NCI-H1417 (cell line): ENCODE data around the gene MELK.

Experiments
- DNase-seq, 3 experiments: peaks; one replicate each; lab custom pipeline; 2025; lab: John Stamatoyannopoulos, UW

MELK gene

GRCh38 chr9:36676091-36676490 lies 103.4 kb downstream of the MELK start:
- DNase-seq = no peak

- no peak for DNase-seq
Observed at GRCh38 chr9:36676778-36677485, 104.2 kb downstream of the MELK start.

- DNase-seq = peak in 1 of 3 experiments; percentile 6
Observed at GRCh38 chr9:36677611-36678010, 104.9 kb downstream of the MELK start.

- DNase-seq = no peak
Observed at GRCh38 chr9:36679710-36680109, 107.0 kb downstream of the MELK start.

- DNase-seq = no peak
Observed at GRCh38 chr9:36686471-36686870, 113.8 kb downstream of the MELK start.

GRCh38 chr9:36690412-36691168 lies 117.9 kb downstream of the MELK start:
- no peak for DNase-seq

- no peak for DNase-seq
Observed at GRCh38 chr9:36691671-36692070, 119.0 kb downstream of the MELK start.

- no peak for DNase-seq
Observed at GRCh38 chr9:36698984-36699383, 126.3 kb downstream of the MELK start.

GRCh38 chr9:36704148-36704547 lies 131.5 kb downstream of the MELK start:
- DNase-seq = no peak

GRCh38 chr9:36713515-36714490 lies 141.1 kb downstream of the MELK start:
- DNase-seq = no peak

- no peak for DNase-seq
Observed at GRCh38 chr9:36716496-36716895, 143.8 kb downstream of the MELK start.

- no peak for DNase-seq
Observed at GRCh38 chr9:36717276-36717675, 144.6 kb downstream of the MELK start.

- no peak for DNase-seq
Observed at GRCh38 chr9:36718612-36719011, 145.9 kb downstream of the MELK start.

- no peak for DNase-seq
Observed at GRCh38 chr9:36720043-36720442, 147.3 kb downstream of the MELK start.

- peak in 2 of 3 experiments; percentile 32 to 48 for DNase-seq
Observed at GRCh38 chr9:36721846-36722588, 149.3 kb downstream of the MELK start.

- DNase-seq = no peak
Observed at GRCh38 chr9:36725777-36726356, 153.2 kb downstream of the MELK start.
